GM19395 (cell line): ENCODE measurements around the gene PLEKHB2.
"Not testable (repeated sequence)": the region's sequence is repeated elsewhere in the genome, so short reads cannot be mapped to it uniquely, and the experiment has no call there.

Experiments used
- ATAC-seq: cut with Tn5 transposase; IDR thresholded peaks from one replicate; pipeline ENCODE4 v1.9.1; 2021; ENCODE audit warnings: mild to moderate bottlenecking, moderate library complexity; ENCODE audit not compliant: unreplicated experiment

The PLEKHB2 gene

DNA sequence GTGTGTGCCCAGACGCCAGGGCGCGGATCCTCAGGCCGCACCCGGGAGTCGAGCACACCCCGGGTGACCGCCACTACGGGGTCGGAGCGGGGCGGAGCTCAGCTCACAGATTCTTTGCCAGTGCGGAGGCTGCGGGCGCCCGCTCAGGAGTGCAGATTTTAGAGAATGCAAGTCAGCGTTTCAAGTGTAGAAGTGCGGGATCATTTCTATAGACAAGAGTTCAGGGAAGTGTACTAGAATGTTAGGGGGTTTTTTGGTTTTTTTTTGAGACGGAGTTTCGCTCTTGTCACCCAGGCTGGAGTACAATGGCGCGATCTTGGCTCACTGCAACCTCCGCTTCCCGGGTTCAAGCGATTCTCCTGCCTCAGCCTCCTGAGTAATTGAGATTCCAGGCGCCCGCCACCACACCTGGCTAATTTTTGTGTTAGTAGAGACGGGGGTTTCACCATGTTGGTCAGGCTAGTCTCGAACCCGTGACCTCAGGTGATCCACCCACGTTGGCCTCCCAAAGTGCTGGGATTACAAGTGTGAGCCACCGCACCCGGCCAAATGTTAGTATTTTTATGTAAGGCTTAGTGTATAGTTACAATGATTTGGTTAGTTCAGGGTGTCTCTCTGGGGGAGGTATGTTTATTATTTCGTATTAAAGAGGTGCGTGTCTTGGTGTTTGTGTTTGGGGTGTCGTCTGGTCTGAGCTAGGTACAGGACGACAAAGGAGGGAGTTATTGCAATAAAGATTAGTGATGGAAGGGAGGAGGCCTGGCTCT lies 11.3 kb upstream of the PLEKHB2 start:
- ATAC-seq, result peak; percentile 81

DNA sequence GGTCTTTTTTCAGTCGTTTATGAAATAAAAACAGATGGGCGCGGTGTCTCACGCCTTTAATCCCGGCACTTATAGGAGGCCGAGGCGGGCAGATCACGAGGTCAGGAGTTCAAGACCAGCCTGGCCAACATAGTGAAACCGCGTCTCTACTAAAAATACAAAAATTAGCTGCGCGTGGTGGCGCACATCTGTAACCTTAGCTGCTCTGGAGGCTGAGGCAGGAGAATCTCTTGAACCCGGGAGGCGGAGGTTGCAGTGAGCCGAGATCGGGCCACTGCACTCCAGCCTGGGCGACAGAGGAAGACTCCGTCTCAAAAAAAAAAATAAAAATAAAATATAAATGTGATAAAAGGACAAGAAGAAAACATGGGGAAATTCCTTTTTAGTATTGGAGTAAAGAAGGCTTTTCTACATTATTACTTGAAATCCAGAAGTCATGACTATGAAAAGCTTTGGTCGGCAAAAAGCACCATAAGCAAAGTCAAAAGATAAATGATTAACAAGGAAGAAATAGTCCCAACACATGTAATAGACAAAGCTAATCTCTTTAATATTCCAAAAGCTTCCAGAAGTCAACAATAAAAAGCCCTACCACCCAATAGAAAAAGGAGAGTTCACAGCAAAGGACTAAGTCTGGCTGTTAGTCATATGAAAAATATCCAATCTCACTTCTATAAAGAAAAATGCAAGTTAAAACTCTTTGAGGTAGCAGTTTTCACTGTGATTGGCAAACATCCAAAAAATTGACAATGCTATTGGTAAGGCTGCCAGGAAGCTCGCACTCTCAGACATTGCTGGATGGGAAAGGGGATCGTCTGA lies 10.5 kb upstream of the PLEKHB2 start:
- no peak for ATAC-seq

DNA sequence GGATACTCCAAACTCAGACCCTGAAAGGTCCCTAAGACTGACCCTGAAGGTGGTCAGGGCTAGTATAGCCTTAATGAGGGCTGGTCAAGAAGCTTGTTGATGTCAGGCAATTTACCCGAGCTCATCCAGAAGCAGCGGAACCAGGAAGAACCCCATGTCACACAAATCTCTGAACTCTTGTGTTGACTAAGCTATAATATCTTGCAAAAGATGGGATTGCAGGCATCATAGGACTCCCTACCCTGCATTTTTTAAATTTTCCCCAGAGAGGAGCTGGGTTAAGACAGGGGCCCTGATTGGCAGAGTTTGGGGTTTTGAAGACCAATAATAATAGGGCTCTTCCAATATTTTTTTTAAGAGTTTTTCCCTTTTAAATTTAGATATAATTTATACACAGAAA lies 2.0 kb upstream of the PLEKHB2 start:
- ATAC-seq, result no peak

DNA sequence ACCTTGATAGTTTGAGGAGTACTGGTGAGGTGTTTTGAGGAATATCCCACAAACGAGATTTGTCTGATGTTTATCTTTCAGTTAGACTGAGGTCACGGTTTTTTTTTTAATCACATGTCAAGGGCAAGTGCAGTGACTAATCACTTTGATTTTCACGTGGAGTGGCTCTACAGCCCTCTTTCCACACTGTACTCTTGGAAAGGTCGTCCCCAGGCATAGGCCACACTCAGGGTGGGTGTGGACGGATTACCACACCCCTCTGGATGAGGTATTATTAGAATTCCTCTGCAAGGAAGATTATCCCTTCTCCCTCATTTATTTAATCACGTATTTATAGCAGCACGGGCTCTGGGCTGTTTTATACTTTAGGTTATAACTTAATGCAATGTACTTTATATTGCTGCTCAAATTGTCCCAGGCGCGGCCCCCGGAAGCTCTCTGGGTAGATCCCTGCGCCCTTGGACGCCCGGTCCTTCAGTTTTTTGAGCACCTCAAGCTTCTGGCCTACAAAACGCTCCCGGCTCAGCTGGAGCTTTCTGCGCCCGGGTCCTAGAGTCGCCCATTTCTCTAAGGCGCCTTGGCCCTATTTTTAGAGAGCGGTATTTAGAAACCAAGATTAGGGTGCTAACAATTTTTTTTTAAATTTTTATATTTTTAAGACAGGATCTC lies 515 bp upstream of the PLEKHB2 start:
- ATAC-seq, result peak; percentile 82

DNA sequence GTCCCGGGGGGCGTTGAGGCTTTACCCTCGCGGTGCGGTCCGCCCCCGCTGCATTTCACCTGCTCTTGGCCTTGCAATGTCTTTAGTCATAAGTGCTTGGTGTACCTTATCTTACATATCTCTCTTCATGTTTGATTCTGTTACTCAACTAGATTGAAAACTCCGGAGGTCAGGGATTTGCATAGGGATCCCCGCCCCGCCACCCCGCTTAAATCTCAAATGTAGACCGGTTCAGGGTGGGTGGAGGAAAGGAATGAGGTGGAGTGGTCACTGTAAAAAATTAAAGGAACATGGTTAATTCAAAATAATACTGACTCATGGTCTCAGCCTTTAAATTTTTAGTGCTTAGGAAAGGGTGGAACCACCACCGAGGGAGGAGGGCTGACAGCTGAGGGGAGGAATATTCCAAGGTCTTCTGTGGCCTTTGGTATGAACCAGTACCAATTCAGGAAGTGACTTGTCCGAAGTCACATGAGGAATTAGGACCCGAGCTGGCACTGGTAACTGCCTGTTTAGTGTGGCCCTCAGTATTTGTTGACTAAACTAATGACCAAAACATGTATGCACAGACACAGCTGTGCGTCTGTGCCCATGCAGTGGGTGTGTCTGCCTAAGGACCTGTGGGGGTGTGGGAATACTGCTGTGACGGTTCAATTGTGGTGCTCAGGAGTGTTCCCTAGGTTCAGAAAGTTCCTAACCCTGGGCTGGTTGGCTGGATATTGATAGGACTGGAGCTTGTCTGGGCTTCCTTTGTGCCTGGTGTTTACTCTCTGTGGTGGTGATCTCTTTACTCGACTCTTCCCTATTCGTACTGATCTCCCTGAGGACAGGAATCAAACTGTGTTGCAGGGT lies 1.0 kb downstream of the PLEKHB2 start:
- peak; percentile 43 for ATAC-seq

DNA sequence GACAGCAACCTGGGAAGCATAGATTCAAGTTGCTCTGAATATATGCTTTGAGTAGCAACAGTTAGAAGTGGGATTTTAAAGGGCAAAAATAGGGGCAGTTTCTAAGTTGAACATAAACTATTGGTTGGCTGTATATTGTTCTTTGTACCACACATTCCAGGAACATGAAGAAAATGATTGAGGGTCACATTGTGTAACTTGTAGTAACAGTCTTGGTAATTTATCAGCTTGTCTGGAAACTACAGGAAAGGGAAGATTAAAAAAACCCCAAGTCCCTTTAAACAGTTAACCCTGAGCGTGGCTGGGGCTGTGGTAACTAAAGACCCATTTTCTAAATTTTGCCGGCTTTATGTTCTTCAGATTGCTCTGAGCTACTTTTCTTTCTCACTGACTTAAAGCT lies 7.4 kb downstream of the PLEKHB2 start:
- no peak for ATAC-seq

DNA sequence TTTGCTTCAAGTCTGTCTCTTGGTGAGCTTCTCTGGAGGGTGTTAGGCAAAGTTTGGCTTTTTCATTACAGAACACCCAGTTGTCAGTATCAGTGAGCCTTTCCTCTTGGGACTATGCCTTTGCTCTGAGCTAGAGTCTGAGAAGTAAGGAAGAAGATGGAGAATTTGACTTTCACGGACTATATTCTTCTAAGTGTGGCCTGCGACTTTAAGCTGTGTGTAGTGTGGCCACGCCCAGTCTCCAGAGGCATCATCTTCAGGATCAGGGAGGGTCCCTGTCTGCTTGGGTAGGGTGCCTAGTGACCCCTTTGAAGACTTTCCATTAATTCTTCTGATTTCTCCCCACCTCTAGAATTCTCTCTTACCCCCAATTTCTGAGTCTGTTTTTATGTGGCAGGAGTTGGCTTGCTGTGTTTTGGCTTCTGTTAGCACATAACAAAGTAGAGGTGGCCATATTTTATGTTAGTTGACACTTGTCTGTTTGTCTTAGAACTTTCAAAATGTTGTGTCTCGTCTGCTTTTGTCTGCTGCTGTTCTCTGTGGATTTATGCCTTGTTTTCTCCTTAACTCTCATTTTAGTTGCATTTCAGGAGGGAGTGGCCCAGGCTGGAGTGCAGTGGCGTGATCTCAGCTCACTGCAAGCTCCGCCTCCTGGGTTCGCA lies 8.6 kb downstream of the PLEKHB2 start:
- ATAC-seq, result no peak

DNA sequence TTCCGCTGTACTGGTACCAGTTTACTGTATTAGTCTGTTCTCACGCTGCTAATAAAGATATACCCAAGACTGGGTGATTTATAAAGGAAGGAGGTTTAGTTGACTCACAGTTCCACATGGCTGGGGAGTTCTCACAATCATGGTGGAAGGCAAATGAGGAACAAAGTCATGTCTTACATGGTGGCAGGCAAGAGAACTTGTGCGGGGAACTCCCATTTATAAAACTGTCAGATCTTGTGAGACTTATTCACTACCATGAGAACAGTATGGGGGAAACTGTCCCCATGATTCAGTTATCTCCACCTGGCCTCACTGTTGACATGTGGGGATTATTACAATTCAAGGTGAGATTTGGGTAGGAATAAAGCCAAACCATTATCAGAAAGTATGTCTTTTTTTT lies 9.8 kb downstream of the PLEKHB2 start:
- not testable (repeated sequence) for ATAC-seq

DNA sequence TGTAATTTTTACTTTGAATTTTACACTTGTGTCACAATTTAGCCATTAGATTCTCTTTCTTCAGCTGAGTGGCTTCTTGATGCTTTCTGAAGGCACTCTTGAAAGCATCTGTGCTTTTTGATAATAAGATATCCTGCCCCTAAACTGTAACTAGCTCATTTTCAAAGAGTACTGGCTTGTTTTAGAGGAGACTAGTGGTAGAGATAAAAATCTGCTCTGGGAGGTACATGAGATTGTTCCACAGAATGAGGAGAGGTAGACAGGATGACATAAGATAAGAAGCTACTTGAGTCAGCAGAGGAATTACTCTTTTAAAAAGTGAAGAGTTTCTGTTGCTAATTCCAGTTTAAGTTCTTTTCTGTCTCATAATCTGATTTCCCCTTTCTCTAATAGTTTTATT lies 10.6 kb downstream of the PLEKHB2 start:
- ATAC-seq, result no peak

DNA sequence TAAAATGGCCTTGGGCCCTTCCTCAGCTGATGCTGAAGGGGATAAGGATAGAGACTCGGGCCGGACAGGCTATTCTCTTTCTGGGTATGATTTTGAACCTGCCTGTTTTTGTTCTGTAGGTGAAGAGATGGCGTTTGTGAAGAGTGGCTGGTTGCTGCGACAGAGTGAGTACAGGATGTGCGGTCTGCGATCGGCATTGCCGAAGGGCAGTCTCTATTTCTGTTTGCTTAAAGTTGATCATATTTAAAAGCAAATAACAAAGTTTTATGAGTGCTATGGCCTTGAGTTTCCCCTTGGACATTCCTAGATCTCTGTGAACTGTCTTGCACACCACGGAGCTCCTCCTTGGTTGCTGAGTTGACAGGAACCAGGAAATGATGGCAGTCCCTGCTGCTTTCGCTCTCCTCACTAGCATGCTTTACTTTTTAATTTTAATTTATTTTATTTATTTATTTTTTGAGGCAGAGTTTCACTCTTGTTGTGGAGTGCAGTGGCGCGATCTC lies 15.7 kb downstream of the PLEKHB2 start:
- no peak for ATAC-seq

DNA sequence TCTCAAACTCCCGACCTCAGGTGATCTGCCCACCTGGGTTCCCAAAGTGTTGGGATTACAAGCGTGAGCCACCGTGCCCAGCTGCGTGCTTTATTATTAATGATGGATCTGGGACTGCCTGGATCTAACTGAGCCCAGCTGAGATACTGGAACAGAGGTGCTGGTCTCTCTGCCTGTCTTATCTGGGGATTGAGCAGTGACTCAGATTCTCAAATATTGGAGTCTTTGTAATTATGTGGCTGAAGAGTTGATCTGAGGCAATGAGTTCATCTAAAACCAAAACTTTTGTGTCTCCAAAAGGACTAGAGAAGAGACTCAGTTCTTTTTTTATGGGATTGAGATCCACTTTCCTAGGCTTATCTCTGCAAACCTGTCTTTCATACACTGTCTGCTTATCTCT lies 16.3 kb downstream of the PLEKHB2 start:
- ATAC-seq, result no peak

DNA sequence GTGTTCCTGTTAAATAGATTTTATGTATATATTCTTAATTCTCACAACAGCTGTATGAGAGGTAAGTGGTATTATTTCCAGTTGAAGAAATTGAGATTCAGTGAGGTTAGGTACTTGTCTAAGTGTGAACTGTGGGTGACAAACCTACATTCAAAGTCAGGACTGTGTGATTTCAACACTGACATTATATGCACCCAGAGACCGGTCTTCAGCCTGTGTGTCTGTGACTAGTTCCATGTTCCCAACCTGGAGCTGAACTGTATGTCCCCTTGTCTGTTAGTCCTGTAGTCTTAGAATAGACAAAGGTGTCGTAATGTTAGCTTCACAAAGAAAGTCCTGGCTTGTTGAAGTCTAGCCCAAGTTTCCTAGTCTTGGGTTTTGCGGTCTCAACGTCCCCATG lies 17.4 kb downstream of the PLEKHB2 start:
- no peak for ATAC-seq

DNA sequence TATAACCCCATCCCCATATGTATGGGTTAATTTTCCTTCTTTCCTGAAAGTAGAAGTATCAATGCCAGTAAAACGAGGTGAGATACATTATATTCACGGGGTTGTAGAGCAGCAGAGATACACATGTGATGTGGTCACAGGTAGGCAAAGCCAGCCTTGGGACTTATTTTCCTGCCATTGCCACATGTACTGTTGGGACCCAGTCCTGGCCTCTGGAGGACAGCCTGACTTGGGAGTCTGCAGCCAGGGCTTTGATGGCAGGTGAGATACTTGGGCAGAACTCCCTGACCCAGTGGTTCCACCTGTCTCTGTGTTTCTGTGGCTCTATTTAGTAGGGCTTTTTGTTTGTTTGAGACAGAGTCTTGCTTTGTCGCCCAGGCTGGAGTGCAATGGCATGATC lies 18.1 kb downstream of the PLEKHB2 start:
- no peak for ATAC-seq

DNA sequence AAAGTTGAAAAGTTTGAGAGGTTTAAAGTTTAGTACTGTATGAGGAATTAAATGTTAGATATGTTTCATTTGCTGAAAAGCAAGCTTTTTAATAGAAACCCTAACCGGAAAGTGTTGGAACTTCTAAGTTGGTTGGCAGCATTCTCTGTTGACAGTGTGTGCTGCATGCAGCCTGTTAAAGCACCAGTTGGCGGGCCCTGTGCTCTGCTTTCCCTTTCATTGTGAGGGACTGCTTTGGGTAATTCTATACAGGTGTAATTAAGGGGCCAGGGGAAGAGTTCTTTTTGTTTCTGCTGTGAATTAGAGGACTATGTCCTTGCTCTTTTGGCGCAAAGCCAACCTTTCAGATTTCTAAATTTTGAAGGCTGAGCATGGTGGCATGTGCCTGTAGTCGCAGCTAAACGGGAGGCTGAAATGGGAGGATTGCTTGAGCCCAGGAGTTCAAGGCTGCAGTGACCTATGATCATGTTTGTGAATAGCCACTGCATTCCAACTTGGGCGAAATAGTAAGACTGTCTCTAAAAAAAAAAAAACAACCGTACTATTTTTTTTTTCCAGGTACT lies 20.1 kb downstream of the PLEKHB2 start:
- ATAC-seq, result no peak

DNA sequence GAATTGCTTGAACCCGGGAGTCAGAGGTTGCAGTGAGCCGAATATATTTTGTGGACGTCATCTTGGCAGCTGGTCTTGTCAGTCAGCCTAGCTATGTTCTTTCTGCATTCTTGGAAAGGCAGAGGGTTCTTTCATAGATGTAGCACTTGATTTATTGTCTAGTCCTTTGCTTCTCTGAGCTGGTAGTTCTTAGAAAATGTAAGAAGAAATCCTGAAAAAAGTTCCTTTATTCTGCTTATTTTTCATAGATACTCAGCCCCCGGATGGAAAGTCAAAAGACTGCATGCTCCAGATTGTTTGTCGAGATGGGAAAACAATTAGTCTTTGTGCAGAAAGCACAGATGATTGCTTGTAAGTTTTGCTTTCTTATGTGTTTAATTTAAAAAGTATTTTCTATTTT lies 21.3 kb downstream of the PLEKHB2 start:
- ATAC-seq, result no peak

DNA sequence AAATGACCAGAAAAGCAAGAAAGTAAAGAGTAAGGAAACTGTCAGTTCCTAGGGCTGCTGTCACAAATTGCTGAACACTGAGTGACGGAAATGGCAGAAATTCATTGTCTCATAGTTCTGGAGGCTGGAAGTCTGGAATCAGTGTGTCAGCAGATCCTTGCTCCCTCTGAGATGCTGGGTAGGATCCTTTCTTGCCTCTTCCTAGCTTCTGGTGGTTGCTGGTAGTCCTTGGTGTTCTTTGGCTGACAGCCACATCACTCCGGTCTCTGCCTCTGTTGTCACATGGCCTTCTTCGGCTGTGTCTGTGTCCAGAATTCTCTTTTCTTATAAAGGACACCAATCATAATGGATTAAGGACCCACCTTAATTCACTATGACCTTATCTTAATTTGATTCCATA lies 21.9 kb downstream of the PLEKHB2 start:
- ATAC-seq, result no peak

DNA sequence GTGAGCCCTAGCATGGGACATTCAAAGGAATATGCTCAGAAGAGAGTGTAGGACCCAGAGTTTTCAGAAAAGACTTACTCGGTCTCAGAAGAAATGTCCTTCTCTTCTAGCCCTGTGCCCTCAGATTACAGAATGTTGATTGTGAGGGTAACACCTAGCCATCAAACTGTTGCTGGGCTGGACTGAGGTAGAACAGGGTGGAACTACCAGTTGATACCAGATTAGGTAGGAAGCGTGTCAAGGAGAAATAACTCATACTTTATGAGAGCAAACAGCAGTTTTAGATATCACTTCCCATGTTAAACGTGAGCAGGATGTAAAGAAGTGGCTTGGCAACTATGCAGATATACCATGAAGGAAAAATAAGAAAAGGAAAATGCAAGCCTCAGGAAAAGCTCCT lies 22.8 kb downstream of the PLEKHB2 start:
- no peak for ATAC-seq

DNA sequence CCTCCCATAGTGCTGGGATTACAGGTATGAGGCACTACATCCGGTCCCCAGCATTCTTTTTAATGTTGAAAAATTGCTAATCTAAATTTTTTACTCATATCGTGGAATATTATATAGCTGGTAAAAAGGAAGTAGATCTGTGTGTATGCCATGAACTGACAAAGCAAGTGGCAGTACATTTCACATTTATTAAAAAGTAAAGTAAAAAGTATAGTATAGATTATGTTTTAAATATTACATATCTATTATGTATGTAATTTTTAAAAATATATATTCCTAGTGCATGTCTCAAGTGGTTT lies 25.1 kb downstream of the PLEKHB2 start:
- ATAC-seq, result no peak

DNA sequence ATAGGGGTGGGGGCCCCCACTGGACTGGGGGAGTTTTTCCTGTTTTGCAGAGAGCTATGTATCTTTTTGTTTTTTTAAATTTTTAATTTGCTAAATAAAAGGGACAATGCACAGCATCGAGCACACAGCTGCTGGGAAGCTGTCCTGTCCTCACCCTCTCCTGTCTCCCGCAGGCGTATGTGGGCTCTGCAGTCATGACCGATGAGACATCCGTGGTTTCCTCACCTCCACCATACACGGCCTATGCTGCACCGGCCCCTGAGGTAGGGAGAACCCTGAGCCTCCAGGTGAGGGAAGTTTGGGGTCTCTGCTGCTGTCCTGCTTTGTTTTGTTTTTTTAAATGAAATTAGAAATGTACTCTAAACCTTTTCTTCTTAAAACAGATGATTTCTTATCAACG lies 27.6 kb downstream of the PLEKHB2 start:
- ATAC-seq, result no peak

DNA sequence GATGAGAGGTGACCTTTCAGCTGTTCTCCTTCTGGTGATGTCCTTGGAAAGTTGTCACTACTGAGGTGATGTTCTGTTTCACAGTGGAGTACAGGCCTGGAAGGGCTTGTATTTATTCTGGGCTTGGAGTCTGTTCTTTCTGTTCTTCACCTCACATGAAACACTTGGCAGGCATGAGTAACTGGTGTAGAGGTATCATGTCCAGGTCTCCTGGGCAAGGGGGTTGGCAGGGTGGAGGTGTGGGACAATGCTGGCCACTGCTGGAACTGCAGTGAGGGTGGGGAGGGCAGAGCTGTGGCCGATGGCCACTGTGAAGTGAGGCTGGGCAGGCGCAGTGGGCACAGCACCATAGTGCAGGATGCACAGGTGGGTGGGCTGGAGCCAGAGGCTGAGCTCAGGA lies 35.4 kb downstream of the PLEKHB2 start:
- ATAC-seq, result no peak
